Measurements from ENCODE around the gene IL22RA2.

GRCh38 chr6:137163732-137164318, 9.6 kb downstream of the IL22RA2 start:
- TF ChIP-seq CTCF (conservative IDR thresholded peaks at IDR 0.05; ENCODE audit: low read depth, low read length) = no peak
- no peak for TF ChIP-seq EZH2 (IDR thresholded peaks at IDR 0.05; ENCODE audit: low read length, unreplicated experiment)
